Small intestine (tissue), 7 donors: ENCODE measurements around the gene LSMEM2. TPM values are rescaled to one million over a fixed set of nuclear protein-coding genes. Genes with fewer than 3 reads are reported as not detected.

ENCODE experiments used
- DNase-seq, 2 donors: peaks; one replicate each; pipeline versions ENCODE4 v3.0.0 to v3.0.0-alpha.2; 2013
- FAIRE-seq: peaks from 2 replicates; lab custom pipeline; 2012; peaks lifted over from hg19 to GRCh38; lab: Jason Lieb, UNC
- H3K27ac ChIP-seq, 3 donors: one replicate each; pipeline ENCODE4 v1.5.1; 2013; ENCODE audit warnings: low read length in 2 of 3, mild to moderate bottlenecking in 2 of 3, control low read depth in 1 of 3, inconsistent platforms in 1 of 3, low read depth in 1 of 3, moderate library complexity in 1 of 3
- H3K27me3 ChIP-seq, 3 donors: one replicate each; pipeline ENCODE4 v1.6.1; 2013; ENCODE audit warnings: low read length in 3 of 3, inconsistent platforms in 1 of 3; ENCODE audit not compliant: control insufficient read depth in 3 of 3, insufficient read depth in 3 of 3
- H3K36me3 ChIP-seq, 3 donors: one replicate each; pipeline ENCODE4 v1.6.1; 2013; ENCODE audit warnings: low read length in 3 of 3, inconsistent platforms in 1 of 3, low read depth in 1 of 3, mild to moderate bottlenecking in 1 of 3, moderate library complexity in 1 of 3; ENCODE audit not compliant: control insufficient read depth in 3 of 3, insufficient read depth in 2 of 3
- H3K4me1 ChIP-seq, 3 donors: one replicate each; pipeline ENCODE4 v1.6.1; 2013; ENCODE audit warnings: low read length in 2 of 3, inconsistent platforms in 1 of 3, low read depth in 1 of 3, mild to moderate bottlenecking in 1 of 3, moderate library complexity in 1 of 3; ENCODE audit not compliant: control insufficient read depth in 3 of 3, insufficient read depth in 2 of 3
- H3K4me3 ChIP-seq, 3 donors: one replicate each; pipeline ENCODE4 v1.5.1; 2013; ENCODE audit warnings: low read length in 3 of 3, control low read depth in 1 of 3, inconsistent platforms in 1 of 3, low read depth in 1 of 3, mild to moderate bottlenecking in 1 of 3, moderate library complexity in 1 of 3
- H3K9me3 ChIP-seq, 2 donors: one replicate each; pipeline ENCODE4 v1.6.1; 2013; ENCODE audit warnings: low read depth in 1 of 2, low read length in 1 of 2; ENCODE audit not compliant: control insufficient read depth in 2 of 2, insufficient read depth in 1 of 2
- WGBS, 3 donors: extraction: QIAGEN DNeasy Blood & Tissue Kit; methylation state at CpG; one replicate each; pipeline ENCODE4 v1.1.7; 2013; 5-methylcytosine and 5-hydroxymethylcytosine counted together
- polyA plus RNA-seq, 4 donors: library from polyadenylated mRNA; stranded (reverse) in 3 of 4; unstranded in 1 of 4; fragments of 200-250 nt in 3 of 4; fragments of 120-200 nt in 1 of 4; gene quantifications; one replicate each; pipeline versions ENCODE4 v1.2.1 to v1.2.3, GENCODE V29; 2013
- donor health status: healthy with polysubstance abuse.
- donor health status: control.
- donor health status: control.
- donor health status: Bipolar disorder and iron deficiency.
- donor health status: healthy.

Gene LSMEM2
- polyA plus RNA-seq, 4 donors: 0.21 to 0.54 (median 0.30) TPM; not detected in 1

DNA sequence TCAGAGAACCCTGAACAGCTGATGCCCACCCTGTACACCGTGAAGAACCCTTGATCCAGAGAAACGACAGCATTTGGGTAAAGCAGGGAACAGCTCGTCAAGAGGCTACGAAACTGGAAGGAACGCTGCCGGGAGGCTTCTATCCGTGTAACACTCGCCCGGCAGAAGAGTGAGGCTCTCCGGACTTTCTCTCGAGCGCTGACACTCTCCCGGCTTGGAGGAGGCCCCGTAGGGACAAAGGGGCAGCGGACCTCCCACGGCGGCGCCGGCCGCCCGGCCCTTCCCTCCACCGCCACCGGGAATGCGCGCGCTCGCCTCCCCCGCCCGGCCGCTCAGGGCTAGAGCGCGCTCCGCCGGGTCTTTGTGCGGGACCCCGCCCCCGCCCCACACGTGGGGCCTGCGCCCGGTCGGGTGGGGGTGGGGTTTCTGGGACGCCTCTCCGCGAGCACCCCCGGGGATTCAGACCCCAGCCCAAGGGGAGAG lies 42.0 kb downstream of the LSMEM2 start:
- H3K27me3 ChIP-seq: no peaks in the 10 kb centered on the region
- WGBS, 3 donors: 0% methylated on average over 29 to 45 of the region's 45 CpGs
- peak overlapping the region; percentile 61 to 72 (median 69) for H3K4me3 ChIP-seq
- no peaks in the 10 kb centered on the region for H3K9me3 ChIP-seq
- peaks cover 3 to 71% (median 5%) of the 10 kb centered on the region in 3 donors for H3K4me1 ChIP-seq
- peak; percentile 79 to 95 for DNase-seq
- peaks cover 0 to 57% (median 3%) of the 10 kb centered on the region in 3 donors for H3K36me3 ChIP-seq
- FAIRE-seq: no peak
- peak overlapping the region; percentile 35 to 96 (median 94) for H3K27ac ChIP-seq

DNA sequence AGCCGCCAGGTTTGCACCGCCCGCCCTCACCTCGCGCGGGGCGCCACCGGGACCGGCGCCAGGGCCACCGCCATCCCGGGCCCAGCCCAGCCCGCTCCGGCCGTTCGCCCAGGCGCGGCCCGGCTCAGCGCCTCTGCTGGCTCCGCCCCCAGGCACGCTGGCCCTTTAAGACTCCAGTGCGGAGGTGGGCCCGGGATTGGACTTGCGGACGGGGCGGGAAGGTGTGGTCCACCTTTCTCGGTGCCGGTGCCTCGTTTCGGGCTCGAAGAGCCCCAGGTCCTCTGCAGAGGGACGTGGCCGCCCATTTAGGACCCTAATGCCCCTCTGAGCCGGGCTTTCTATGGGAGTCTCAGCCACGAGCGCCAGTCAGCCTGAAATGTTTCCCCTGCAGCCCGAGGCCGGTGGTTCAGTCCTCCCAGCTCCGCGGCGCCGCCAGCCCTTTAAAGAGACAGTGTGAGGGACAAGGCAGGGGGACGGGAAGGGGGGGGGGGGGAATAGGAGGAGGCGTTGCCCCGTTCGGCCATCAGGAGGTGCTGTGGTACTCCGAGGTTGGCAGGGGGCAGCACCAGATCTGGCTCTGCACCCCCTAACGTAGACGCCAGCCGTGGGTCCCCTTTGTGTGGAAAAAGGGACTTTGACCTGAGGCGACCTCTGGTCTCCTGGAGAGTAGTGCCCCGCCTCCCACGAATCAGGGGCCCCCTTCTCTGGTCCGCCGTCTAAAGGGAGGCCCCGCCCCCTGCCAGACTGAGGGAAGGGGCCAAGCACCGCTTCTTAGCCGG lies 42.6 kb downstream of the LSMEM2 start:
- Histone ChIP-seq H3K27me3 (no peaks in the 10 kb centered on the region), H3K9me3 (no peaks in the 10 kb centered on the region), H3K27ac (peak overlapping the region; percentile 77 to 96 (median 94)), H3K4me1 (peaks cover 2 to 67% (median 3%) of the 10 kb centered on the region in 3 donors), H3K36me3 (peaks cover 0 to 58% (median 3%) of the 10 kb centered on the region in 3 donors), H3K4me3 (peak overlapping the region; percentile 61 to 72 (median 69))
- DNase-seq (peak; percentile 91 to 97), FAIRE-seq (no peak)
- 0% methylated on average over 42 to 59 of the region's 59 CpGs for WGBS, 3 donors

DNA sequence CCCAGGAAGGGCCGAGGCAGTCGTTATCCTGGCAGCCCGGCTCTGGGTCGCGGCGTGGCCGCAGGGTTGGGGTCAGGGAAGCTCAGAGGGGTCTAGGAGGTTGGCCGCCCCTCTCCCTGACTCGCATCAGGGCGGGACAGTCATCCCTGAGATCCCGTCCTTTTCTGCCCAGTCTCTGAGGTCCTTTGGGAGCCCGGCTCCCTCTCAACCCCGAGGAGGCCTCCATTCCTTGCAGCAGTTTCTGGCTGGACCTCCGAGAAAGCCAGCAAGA lies 43.2 kb downstream of the LSMEM2 start:
- Histone ChIP-seq H3K27me3 (no peaks in the 10 kb centered on the region), H3K4me1 (peaks cover 2 to 67% (median 5%) of the 10 kb centered on the region in 3 donors), H3K27ac (peak overlapping the region; percentile 77 to 96 (median 94)), H3K36me3 (peaks cover 0 to 58% (median 3%) of the 10 kb centered on the region in 3 donors), H3K9me3 (no peaks in the 10 kb centered on the region), H3K4me3 (peak overlapping the region in 2 of 3 donors; percentile 61 to 72)
- 8 to 24% (median 23%) methylated on average over 12 to 14 of the region's 14 CpGs for WGBS, 3 donors
- no peak for DNase-seq
- no peak for FAIRE-seq

DNA sequence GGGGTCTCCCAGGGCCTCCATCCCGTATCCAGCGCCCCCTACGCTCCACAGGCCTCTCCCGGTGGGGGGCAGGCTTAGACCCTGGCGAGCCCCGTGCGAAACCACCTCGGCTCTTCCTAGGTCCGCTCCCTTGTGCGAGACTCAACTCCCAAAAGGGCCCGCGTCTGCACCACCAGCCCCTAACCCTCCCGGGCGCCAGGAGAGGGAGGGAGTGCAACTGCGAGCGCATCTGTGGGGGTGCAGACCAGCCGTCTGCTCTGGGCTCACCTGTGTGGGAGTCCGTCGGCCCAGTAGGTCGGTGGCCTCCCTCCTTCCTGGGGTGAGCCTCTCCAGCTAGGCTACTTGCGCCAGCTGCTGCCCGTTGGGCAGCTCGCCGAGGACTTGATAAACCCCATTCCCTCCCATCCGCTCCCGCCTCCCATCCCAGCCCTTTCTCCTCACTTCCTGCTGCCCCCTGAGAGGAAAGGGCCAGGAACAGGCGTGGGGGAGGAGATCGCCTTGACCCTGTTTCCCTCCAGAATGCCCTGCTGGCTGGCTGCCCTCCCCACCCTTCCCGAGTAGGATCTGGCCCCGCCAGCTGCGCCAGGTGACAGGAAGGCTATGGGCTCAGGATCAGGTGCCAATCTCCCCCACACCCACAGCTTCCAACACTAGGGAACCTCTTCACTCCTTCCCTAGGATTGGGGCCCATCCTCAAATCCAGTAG lies 43.7 kb downstream of the LSMEM2 start, which contains the start of gene HYAL2:
HYAL2 (minus strand) TSS at position 360 of the 706 bp plus-strand sequence. CDS start 2,256 bp downstream, outside the sequence.
- Histone ChIP-seq H3K4me3 (peak within 1 kb of the TSS; percentile 61 to 72 (median 69)), H3K9me3 (no peaks in the 10 kb centered on the region), H3K4me1 (peaks cover 2 to 67% (median 9%) of the 10 kb centered on the region in 3 donors), H3K27me3 (no peaks in the 10 kb centered on the region), H3K27ac (peak within 1 kb of the TSS; percentile 77 to 96 (median 94)), H3K36me3 (peaks cover 0 to 54% (median 3%) of the 10 kb centered on the region in 3 donors)
- 16 to 42% (median 37%) methylated on average over 25 to 31 of the region's 31 CpGs for WGBS, 3 donors
- no peak for FAIRE-seq
- peak; percentile 37 to 42 for DNase-seq

DNA sequence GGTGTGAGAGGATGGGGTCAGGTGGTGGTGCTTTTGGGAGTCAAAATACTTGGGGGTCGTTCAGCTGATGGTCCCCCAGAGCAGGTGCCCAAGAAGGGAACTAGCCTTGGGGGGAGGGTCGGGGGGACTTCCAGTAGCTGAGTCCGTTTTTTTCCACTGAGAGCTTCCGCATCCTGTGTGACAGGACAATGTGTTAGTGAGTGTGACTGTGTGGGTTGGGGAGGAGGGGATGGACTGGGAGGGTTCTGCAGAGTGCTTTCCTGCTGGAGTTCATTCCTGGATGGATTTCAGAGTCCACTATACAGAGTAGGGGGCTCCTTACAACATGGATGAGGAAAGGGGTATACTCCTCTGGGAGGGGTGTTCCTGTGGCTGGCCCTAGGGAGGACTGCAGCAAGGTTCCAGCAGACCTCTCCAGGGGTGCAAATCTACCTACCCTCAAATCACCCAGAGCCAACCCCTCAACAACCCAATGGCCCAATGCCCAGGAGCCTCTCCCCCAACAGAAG lies 44.3 kb downstream of the LSMEM2 start:
- H3K4me1 ChIP-seq: peaks cover 2 to 62% (median 9%) of the 10 kb centered on the region in 3 donors
- H3K36me3 ChIP-seq: peaks cover 0 to 48% (median 3%) of the 10 kb centered on the region in 3 donors
- H3K27ac ChIP-seq: peak overlapping the region; percentile 77 to 96 (median 94)
- H3K9me3 ChIP-seq: no peaks in the 10 kb centered on the region
- no peak overlapping the region for H3K4me3 ChIP-seq
- no peak for DNase-seq
- WGBS, 3 donors: 31 to 43% (median 36%) methylated on average over 4 of the region's 4 CpGs
- no peak for FAIRE-seq
- no peaks in the 10 kb centered on the region for H3K27me3 ChIP-seq

DNA sequence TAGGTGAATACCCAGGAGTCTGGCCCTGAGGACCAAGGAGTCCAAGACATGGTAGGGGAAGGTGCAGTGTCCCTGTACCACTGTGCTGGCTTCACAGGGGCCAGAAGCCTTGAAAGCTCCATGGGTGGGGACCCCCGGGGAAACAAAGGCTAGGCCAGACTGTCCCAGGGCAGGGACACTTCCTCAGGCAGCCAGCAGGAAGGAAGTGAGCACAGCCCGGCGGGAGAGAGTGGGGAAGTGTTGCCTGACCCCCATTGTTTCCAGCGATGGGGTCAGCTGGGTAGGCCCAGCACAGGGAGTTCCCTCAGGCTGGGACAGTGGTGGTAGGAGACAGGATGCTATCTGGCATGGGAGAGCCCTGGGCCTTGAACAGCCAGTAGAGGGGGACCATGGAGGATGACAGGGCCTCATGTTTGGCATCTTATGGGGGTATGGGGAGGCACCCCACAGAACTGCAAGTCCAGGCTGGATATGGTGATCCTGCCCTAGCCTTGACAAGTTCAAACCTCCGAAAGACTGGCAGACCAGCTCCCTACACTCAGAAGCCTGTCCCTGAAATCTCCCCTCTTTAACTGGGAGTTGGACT lies 44.8 kb downstream of the LSMEM2 start:
- no peak for DNase-seq
- no peak for FAIRE-seq
- 54 to 71% (median 58%) methylated on average over 5 of the region's 5 CpGs for WGBS, 3 donors
- H3K27ac ChIP-seq: peak overlapping the region in 2 of 3 donors; percentile 55 to 96
- H3K27me3 ChIP-seq: no peaks in the 10 kb centered on the region
- no peaks in the 10 kb centered on the region for H3K9me3 ChIP-seq
- no peak overlapping the region for H3K4me3 ChIP-seq
- peaks cover 2 to 62% (median 9%) of the 10 kb centered on the region in 3 donors for H3K4me1 ChIP-seq
- peaks cover 0 to 45% (median 3%) of the 10 kb centered on the region in 3 donors for H3K36me3 ChIP-seq

DNA sequence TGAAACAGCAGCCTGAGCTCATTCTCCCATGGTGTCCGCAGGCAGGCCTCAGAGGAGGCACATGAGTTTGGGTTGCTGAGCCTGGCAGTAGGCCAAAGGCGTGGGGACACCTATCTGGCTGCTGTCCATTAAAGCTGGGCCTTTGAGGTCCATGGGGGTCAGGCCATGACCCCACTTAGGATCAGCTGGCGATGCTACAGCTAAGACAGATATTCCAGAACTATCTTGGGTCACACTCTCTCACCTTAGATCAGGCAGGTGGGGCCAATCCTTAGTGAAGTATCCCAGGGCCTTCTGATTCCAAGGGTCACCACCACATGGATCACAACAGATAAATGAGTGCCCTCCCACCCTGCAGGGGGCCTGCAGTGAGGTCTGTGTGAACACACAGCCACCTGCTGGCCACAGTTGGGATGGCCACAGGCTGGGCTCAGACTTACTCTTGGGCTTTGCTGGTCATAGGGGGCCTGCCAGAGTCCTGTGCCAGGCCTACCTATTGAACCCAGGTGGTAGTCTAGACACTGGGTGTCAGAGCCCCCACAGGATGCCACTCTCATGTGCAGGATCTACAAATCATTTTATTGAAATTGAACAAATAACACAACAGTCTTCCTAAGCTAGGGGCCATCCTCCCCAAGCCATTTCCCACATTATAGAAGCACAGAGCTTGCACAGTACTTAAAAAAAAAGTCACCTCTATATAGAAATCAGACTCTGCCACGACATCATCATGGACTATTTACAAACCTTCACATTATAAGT lies 45.6 kb downstream of the LSMEM2 start:
- WGBS, 3 donors: 37 to 49% (median 46%) methylated on average over 4 of the region's 4 CpGs
- Histone ChIP-seq H3K36me3 (peaks cover 0 to 45% (median 3%) of the 10 kb centered on the region in 3 donors), H3K4me1 (peaks cover 2 to 55% (median 9%) of the 10 kb centered on the region in 3 donors), H3K9me3 (no peaks in the 10 kb centered on the region), H3K4me3 (no peak overlapping the region), H3K27ac (peak overlapping the region in 2 of 3 donors; percentile 55 to 96), H3K27me3 (no peaks in the 10 kb centered on the region)
- FAIRE-seq (no peak), DNase-seq (peak; percentile 64 to 90)
